H4 (cell line): ENCODE measurements around the gene RPA3. TPM values are rescaled to one million over a fixed set of nuclear protein-coding genes. Genes with fewer than 3 reads are reported as not detected.
A peak's percentile ranks its signal among the peaks of the same experiment; 100 is the strongest.

ENCODE experiments used
- DNase-seq: peaks from one replicate; pipeline ENCODE4 v3.0.0-alpha.2; 2015; ENCODE audit warnings: low spot score
- total RNA-seq: library from RNA; depleted of rRNA; stranded (reverse); fragments of >200 nt; shearing (Covaris generic); gene quantifications from 2 replicates; pipeline ENCODE4 v1.2.3, GENCODE V29; 2014

Gene RPA3
- total RNA-seq, 1 experiment from 2014 or later = 228 TPM

GRCh38 chr7:7653593-7654187 is 64.7 kb downstream of the RPA3 start:
- DNase-seq = no peak

- DNase-seq = no peak
These were observed 65.4 kb downstream of the RPA3 start for GRCh38 chr7:7652798-7653540.

GRCh38 chr7:7651479-7651878 is 66.9 kb downstream of the RPA3 start:
- DNase-seq = no peak

GRCh38 chr7:7650682-7651206 is 67.7 kb downstream of the RPA3 start:
- DNase-seq = no peak

- no peak for DNase-seq
These were observed 70.8 kb downstream of the RPA3 start for GRCh38 chr7:7647495-7648036.

- DNase-seq = no peak
These were observed 76.3 kb downstream of the RPA3 start for GRCh38 chr7:7642081-7642480.

- no peak for DNase-seq
These were observed 77.2 kb downstream of the RPA3 start for GRCh38 chr7:7641129-7641663.

GRCh38 chr7:7640221-7641128 is 77.9 kb downstream of the RPA3 start, which contains the start of gene UMAD1:
Gene UMAD1 (plus strand): TSS chr7:7640752. CDS start chr7:7673372, 32,620 bp downstream.
- DNase-seq = peak; percentile 100

- peak; percentile 47 for DNase-seq
These were observed 78.6 kb downstream of the RPA3 start for GRCh38 chr7:7639847-7640220.

GRCh38 chr7:7639421-7639820 is 79.0 kb downstream of the RPA3 start:
- DNase-seq = no peak

- no peak for DNase-seq
These were observed 87.6 kb downstream of the RPA3 start for GRCh38 chr7:7630626-7631329.

GRCh38 chr7:7628476-7628875 is 89.9 kb downstream of the RPA3 start:
- DNase-seq = no peak

GRCh38 chr7:7620644-7621210 is 97.7 kb downstream of the RPA3 start:
- DNase-seq = no peak

GRCh38 chr7:7620236-7620635 is 98.2 kb downstream of the RPA3 start:
- no peak for DNase-seq

GRCh38 chr7:7618410-7618809 is 100.0 kb downstream of the RPA3 start:
- no peak for DNase-seq

GRCh38 chr7:7617550-7617949 is 100.9 kb downstream of the RPA3 start:
- DNase-seq = no peak

GRCh38 chr7:7614018-7614741 is 104.2 kb downstream of the RPA3 start:
- DNase-seq = no peak

GRCh38 chr7:7613210-7613609 is 105.2 kb downstream of the RPA3 start:
- no peak for DNase-seq

- DNase-seq = no peak
These were observed 105.9 kb downstream of the RPA3 start for GRCh38 chr7:7612519-7612918.

GRCh38 chr7:7609330-7609729 is 109.1 kb downstream of the RPA3 start:
- DNase-seq = no peak
